Epithelial cell of esophagus (primary cell): ENCODE measurements around the gene DENND2C.
"Not testable (repeated sequence)": the region's sequence is repeated elsewhere in the genome, so short reads cannot be mapped to it uniquely, and the experiment has no call there.

Source experiments
- DNase-seq: peaks from one replicate; pipeline ENCODE4 v3.0.0; 2010; ENCODE audit warnings: low read depth
- H3K4me3 ChIP-seq: 2 replicates; pipeline ENCODE4 v1.5.1; 2011; ENCODE audit warnings: mild to moderate bottlenecking, low read length, control low read depth
- TF ChIP-seq, protein P1 (sequence below): IDR thresholded peaks from 2 replicates; pipeline ENCODE4 v1.5.1; 2011; ENCODE audit warnings: low read depth, mild to moderate bottlenecking, low read length, control low read depth, inconsistent platforms; ENCODE audit not compliant: insufficient read depth; ENCODE audit errors: missing control alignments

Gene DENND2C

DNA sequence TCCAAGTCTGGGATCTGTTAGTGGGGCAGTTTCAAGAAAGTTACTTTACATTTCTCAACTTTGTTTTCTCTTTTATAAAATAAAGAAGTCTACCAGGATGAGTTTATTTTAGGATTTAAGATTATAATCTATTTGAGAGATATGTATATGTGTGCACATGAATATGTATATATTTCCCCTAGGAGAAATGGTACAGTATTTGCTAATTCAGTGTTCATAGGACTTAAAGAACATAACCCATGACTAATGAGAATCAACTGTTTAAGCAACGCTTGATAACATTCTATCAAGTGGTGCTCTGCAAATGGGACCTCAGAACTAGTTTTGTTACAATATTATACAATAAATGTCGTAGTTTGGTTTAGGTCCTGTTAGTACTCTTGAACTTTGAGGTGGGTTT lies 95.5 kb downstream of the DENND2C start:
- TF ChIP-seq, protein P1, sequence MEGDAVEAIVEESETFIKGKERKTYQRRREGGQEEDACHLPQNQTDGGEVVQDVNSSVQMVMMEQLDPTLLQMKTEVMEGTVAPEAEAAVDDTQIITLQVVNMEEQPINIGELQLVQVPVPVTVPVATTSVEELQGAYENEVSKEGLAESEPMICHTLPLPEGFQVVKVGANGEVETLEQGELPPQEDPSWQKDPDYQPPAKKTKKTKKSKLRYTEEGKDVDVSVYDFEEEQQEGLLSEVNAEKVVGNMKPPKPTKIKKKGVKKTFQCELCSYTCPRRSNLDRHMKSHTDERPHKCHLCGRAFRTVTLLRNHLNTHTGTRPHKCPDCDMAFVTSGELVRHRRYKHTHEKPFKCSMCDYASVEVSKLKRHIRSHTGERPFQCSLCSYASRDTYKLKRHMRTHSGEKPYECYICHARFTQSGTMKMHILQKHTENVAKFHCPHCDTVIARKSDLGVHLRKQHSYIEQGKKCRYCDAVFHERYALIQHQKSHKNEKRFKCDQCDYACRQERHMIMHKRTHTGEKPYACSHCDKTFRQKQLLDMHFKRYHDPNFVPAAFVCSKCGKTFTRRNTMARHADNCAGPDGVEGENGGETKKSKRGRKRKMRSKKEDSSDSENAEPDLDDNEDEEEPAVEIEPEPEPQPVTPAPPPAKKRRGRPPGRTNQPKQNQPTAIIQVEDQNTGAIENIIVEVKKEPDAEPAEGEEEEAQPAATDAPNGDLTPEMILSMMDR, result no peak
- H3K4me3 ChIP-seq, result no peak overlapping the region
- no peak for DNase-seq

DNA sequence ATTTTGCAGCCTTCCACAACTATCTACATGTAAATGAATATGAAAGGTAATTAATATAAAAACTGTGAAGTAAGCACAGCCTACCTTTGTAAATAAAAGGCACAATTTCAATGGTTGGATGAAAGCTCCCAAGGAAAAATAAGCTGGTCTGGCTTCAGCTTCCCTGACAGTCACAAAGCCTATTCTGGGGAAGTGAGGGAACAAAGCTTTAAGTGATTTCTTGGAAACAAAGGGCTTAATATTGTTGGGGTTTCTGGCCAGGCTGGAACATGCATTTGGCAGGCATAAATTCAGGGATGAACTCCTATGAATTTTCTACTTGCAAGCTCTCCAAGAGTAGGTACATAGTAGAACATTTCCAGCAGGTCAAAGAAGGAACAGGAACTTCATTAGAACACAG lies 105.7 kb downstream of the DENND2C start:
- TF ChIP-seq, protein P1, result no peak
- DNase-seq, result no peak

DNA sequence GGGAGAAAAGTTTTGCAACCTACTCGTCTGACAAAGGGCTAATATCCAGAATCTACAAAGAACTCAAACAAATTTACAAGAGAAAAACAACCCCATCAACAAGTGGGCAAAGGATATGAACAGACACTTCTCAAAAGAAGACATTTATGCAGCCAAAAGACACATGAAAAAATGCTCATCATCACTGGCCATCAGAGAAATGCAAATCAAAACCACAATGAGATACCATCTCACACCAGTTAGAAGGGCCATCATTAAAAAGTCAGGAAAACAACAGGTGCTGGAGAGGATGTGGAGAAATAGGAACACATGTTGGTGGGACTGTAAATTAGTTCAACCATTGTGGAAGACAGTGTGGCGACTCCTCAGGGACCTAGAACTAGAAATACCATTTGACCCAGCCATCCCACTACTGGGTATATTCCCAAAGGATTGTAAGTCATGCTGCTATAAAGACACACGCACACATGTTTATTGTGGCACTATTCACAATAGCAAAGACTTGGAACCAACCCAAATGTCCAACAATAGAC lies 106.8 kb downstream of the DENND2C start:
- not testable (repeated sequence) for DNase-seq, H3K4me3 ChIP-seq

More for the DNA sequence above, 105.7 kb downstream of the DENND2C start:
- no peak overlapping the region for H3K4me3 ChIP-seq

DNA sequence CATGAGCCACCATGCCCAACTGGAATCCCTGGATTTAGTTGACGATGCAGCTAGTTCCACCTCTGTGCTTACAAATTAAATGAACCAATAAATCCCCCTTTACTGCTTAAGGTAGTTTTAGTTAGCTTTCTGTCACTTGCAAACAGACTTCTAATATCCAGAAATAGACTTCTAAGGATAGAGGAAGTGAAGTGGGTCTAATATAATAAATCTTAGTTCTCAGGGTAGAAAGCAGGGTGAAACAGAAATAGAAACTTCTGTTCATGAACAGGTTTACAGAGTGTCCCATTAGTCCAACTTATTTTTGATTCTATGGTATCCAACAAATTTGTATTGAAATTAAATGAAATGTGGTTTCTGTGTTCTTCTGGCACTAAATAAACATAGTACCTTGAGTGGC lies 108.5 kb downstream of the DENND2C start:
- no peak overlapping the region for H3K4me3 ChIP-seq
- TF ChIP-seq, protein P1, result no peak
- no peak for DNase-seq

DNA sequence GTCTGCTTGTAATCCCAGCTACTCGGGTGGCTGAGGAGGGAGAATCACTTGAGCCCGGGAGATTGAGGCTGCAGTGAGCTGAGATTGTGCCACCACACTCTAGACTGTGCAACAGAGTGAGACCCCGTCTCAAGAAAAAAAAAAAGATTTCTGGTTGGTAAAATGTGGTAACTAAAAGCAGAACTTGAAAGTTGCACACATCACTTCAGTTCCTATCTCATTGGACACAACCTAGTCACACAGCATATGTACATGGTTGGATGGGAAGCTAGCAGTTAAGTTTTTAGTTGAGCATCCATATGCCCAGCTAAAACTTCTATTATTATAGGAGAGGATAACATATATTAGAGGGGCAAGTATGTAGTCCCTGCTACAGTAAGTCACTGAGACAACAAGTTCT lies 110.5 kb downstream of the DENND2C start:
- DNase-seq, result no peak
- H3K4me3 ChIP-seq, result no peak overlapping the region
- TF ChIP-seq, protein P1, result no peak

DNA sequence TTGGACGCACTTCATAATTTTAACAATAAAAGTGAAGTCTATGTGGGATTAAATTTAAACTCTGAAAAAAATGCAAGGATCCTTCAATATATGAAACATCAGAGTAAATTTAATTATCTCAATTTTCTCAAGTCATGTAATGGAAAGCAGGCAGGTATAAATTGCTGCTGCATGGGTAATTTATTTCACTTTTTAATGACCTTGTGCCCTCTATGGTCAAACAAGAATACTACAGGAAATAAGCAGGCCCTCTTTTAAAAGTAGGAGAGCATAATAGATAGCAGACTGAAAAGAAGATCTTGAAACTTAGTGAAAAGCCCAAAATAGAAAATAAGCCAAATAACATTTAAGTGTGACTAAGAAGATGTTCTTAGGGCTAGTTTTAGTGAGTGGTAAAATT lies 111.3 kb downstream of the DENND2C start:
- no peak overlapping the region for H3K4me3 ChIP-seq
- DNase-seq, result peak; percentile 17
- TF ChIP-seq, protein P1, result peak; percentile 7

DNA sequence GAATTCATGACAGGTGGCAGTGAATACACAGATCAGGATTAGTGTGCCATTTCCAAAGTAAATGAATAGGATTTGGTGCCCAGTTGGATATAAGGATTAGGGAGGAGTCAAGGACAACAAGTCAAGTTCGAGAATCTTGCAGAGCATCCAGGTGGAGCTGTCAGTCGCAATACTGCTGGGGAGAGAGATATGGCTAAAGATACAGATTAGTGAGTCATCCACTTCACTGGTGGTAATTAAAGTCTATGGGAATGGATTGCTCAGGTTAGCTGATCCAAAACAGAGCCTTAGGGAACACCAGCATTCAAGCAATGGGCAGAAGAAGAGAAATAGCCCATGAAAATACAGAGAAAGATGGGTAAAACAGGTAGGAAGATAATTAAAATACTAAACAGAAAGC lies 115.3 kb downstream of the DENND2C start:
- H3K4me3 ChIP-seq, result no peak overlapping the region
- peak; percentile 17 for DNase-seq

More for the DNA sequence above, 115.3 kb downstream of the DENND2C start:
- TF ChIP-seq, protein P1, result no peak
